Subcutaneous preadipocyte (primary cell): ENCODE measurements around the gene HSD11B1L. TPM values are rescaled to one million over a fixed set of nuclear protein-coding genes. Genes with fewer than 3 reads are reported as not detected.

Experiments used
- total RNA-seq: library from RNA; depleted of rRNA; stranded (reverse); fragments of >200 nt; gene quantifications from 2 replicates; pipeline ENCODE4 v1.2.3, GENCODE V29; 2012

HSD11B1L gene, protein sequence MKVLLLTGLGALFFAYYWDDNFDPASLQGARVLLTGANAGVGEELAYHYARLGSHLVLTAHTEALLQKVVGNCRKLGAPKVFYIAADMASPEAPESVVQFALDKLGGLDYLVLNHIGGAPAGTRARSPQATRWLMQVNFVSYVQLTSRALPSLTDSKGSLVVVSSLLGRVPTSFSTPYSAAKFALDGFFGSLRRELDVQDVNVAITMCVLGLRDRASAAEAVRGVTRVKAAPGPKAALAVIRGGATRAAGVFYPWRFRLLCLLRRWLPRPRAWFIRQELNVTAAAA
- total RNA-seq: 4.7 and 11.4 TPM in 2 replicates

GRCh38 chr19:5680437-5681368 lies at the start of gene HSD11B1L, which contains the start of gene MICOS13:
Gene HSD11B1L (plus strand): TSS chr19:5681027. CDS start chr19:5684833, 3,806 bp downstream.
Gene MICOS13 (minus strand): TSS chr19:5680516. CDS start chr19:5680486, 30 bp downstream.

GRCh38 chr19:5690125-5690954 lies 9.5 kb downstream of the HSD11B1L start, which contains the start of gene RPL36:
Gene RPL36 (plus strand): TSS chr19:5690295. CDS start chr19:5690508, 213 bp downstream.

GRCh38 chr19:5719961-5720790 lies 39.3 kb downstream of the HSD11B1L start, which contains the start of the genes CATSPERD and LONP1:
Gene CATSPERD (plus strand): TSS chr19:5720637. CDS start chr19:5720738, 101 bp downstream.
Gene LONP1 (minus strand): TSS chr19:5720146. CDS start chr19:5720132, 14 bp downstream.

Other genes with a start within 250 kb of the HSD11B1L start
- not detected in 2 replicates for gene ZNRF4, start 225.6 kb upstream of the HSD11B1L start, total RNA-seq
- gene TINCR, start 113.1 kb upstream of the HSD11B1L start, total RNA-seq: under 0.01 TPM in 1 of 2 replicates, not detected in the other
- gene SAFB2, start 58.3 kb upstream of the HSD11B1L start, total RNA-seq: 27.9 and 45.0 TPM in 2 replicates
- 33.8 and 54.7 TPM in 2 replicates for gene SAFB, start 57.9 kb upstream of the HSD11B1L start, total RNA-seq
- 28.3 and 37.5 TPM in 2 replicates for gene MICOS13, start 511 bp upstream of the HSD11B1L start, total RNA-seq
- 291 and 466 TPM in 2 replicates for gene RPL36, start 9.3 kb downstream of the HSD11B1L start, total RNA-seq
- 51.4 and 71.4 TPM in 2 replicates for gene LONP1, start 39.1 kb downstream of the HSD11B1L start, total RNA-seq
- not detected in 2 replicates for gene CATSPERD, start 39.6 kb downstream of the HSD11B1L start, total RNA-seq
- 0.37 and 0.78 TPM in 2 replicates for gene PRR22, start 103.7 kb downstream of the HSD11B1L start, total RNA-seq
- gene DUS3L, start 110.1 kb downstream of the HSD11B1L start, total RNA-seq: 44.4 and 48.9 TPM in 2 replicates
- gene NRTN, start 124.0 kb downstream of the HSD11B1L start, total RNA-seq: 0.20 TPM in 1 of 2 replicates, not detected in the other
- not detected in 2 replicates for gene FUT6, start 158.7 kb downstream of the HSD11B1L start, total RNA-seq
- gene FUT3, start 170.4 kb downstream of the HSD11B1L start, total RNA-seq: not detected in 2 replicates
- not detected in 2 replicates for gene FUT5, start 189.5 kb downstream of the HSD11B1L start, total RNA-seq
- gene NDUFA11, start 222.8 kb downstream of the HSD11B1L start, total RNA-seq: 216 and 438 TPM in 2 replicates
- 4.3 and 5.5 TPM in 2 replicates for gene VMAC, start 223.8 kb downstream of the HSD11B1L start, total RNA-seq
- gene CAPS, start 233.2 kb downstream of the HSD11B1L start, total RNA-seq: 4.9 and 5.5 TPM in 2 replicates